ENCODE results near the gene CDK11B.

- no peak for TF ChIP-seq CTCF (conservative IDR thresholded peaks at IDR 0.05; ENCODE audit: low read depth in 2 of 2)
- TF ChIP-seq EZH2 (IDR thresholded peaks at IDR 0.05; ENCODE audit: low read depth, unreplicated experiment): no peak
- TF ChIP-seq POLR2AphosphoS5 (IDR thresholded peaks at IDR 0.05; ENCODE audit: low read depth): no peak
- TF ChIP-seq JUNB (IDR thresholded peaks at IDR 0.05; ENCODE audit: unreplicated experiment): no peak
- no peak for TF ChIP-seq EZH2phosphoT487 (IDR thresholded peaks at IDR 0.05; ENCODE audit: unreplicated experiment)
- no peak for TF ChIP-seq CREB1 (CRISPR knock-in tag; IDR thresholded peaks at IDR 0.05; ENCODE audit: low read depth)
- no peak for TF ChIP-seq REST (IDR thresholded peaks at IDR 0.05; ENCODE audit: unreplicated experiment)
- no peak for TF ChIP-seq STAT1 (IDR thresholded peaks at IDR 0.05; ENCODE audit: unreplicated experiment)
- TF ChIP-seq ZNF114 (CRISPR knock-in tag; IDR thresholded peaks at IDR 0.05): no peak
- TF ChIP-seq ZNF331 (CRISPR knock-in tag; IDR thresholded peaks at IDR 0.05; ENCODE audit: low read depth): no peak
- TF ChIP-seq ETS1 (IDR thresholded peaks at IDR 0.05): no peak
Observed at GRCh38 chr1:1605724-1606123, 53.1 kb downstream of the CDK11B start.
